Effector CD4-positive, alpha-beta T cell (primary cell): ENCODE results near the gene DENND1B.
"Not testable (repeated sequence)": the region's sequence is repeated elsewhere in the genome, so short reads cannot be mapped to it uniquely, and the experiment has no call there.

Source experiments
- DNase-seq: peaks from one replicate; pipeline ENCODE4 v3.0.0-alpha.2; 2020

DENND1B gene

DNA sequence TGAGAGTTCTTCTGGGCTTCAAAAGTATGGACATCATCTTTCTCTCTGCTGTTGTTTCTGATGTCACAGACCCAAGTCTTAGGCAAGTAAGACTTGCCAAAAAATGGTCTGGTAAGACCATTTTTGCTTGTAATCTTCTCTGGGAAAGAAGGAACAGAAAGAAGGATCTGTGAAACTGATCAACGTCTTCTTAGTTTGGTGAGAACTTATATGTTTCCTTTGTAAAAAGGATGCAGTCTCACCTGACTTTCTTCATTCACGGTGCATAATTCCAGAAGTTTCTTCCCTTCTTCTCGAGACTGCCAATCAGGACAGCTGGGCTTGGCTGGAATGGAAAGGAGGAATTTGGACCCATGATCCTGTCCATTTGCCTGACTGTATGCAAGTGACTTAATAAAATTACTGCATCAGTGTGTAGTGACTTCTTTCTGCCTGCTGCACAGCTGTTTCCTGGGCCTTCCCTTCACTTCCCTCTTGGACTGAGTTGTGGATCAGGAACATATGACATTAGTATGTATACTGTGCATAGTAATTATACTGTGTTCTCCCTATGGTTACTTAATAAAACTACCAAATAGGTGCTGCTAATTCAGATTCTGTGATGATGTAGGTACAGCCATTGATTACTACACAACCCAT lies 7.6 kb upstream of the DENND1B start:
- DNase-seq, result no peak

DNA sequence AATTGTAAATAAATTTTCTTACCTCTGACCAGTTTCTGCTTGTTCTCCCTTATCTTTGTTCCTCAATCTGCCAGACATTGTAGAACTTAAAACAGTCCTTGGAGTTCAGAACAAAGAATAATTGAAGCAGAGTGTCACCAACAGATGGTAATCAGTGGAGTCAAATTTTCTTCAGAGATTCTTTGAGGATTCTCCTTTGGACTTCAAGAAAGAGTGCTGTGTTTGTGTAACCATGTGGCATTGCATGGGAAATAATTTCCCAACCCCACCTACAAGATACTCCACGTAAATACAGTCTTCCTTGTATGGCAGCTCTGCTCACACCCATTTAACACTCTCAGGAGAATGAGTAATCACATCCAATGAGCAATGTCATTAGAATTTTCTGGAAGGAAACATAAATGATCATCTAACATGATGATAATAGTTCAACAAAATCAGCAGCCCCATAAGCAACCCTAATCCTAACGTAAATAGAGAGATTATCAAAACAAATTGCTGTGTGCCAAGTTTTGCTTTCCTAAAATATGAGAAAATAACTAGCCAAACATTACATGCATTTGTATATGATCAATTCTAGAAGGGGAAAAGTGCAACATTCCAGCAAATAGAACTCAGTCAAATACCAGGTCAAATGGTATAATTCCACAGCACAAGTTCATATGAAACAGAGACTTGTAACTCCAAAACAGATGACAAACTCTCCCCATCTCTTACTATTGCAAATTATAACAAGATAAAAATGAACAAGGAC lies 6.9 kb upstream of the DENND1B start:
- DNase-seq, result no peak

DNA sequence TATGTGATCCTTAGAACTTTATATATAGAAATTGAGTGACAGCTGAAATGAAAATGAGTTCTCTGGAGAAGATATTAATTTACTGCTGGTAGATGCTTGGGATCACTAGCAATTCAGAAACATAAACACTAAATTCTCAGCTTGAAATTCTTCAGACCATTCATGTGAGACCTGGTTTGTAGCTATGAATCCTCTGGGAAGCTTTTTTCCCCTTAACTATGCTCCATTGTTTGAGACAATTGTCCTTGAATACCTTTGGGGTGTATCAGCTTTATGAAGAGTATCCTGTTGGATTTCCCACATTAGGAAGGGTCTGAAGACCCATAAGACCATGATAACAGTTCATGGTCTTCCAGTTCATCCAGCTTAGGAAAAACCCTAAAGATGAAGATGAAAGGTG lies 4.6 kb upstream of the DENND1B start:
- no peak for DNase-seq

DNA sequence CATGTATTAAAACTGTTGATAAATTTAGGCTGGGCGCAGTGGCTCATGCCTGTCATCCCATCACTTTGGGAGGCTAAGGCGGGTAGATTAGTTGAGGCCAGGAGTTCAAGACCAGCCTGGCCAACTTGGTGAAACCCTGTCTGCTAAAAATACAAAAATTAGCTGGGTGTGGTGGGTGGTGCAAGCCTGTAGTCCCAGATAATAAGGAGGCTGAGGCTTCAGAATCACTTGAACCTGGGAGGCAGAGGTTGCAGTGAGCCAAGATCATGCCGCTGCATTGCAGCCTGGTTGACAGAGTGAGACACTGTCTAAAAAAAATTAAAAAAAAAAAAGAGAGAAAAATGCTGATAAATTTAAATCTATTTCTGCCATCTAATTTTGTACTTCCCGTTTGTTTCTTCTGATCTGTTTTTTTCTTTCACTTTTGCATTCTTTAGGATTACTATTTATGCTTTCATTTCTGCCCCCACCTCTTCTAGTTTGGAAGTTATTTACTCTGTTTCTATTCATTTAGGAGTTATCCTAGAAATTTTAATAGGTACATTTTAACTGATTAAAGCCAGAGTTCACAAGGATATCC lies 3.2 kb upstream of the DENND1B start:
- DNase-seq, result no peak

DNA sequence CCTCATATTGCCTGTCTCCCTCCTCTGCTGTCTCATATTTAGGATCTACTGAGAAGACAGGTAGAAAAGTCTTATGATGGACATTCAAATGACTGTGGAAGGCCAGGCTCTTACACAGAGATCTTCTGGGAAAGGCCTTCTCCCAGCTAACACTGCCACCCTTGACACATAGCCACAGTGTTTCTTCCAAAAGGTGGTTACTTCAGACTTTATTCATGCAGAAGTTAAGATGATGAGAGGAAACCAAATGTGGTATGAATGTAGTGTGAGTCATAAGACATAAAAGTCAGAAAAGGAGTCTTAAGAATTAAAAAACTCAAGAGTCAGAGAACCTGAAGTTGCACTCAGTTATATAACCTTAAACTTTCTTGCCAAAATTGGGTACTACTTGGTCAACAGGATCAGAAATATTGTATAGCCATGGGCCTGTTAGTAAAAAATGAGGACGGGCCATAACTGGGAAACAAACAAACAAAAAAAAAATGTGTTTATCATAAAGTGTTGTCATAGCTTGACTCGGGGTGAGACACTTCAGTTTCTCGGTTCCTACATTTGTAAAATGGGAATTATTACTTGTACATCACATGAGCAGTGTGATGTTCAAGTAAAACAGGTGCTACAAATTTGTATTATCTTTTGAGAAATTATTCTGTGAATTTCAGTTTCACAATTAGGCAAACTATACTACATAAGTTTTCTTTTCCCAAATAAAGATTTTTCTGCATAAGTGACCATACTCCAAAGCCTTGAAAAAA lies 1.2 kb upstream of the DENND1B start:
- peak; percentile 21 for DNase-seq

DNA sequence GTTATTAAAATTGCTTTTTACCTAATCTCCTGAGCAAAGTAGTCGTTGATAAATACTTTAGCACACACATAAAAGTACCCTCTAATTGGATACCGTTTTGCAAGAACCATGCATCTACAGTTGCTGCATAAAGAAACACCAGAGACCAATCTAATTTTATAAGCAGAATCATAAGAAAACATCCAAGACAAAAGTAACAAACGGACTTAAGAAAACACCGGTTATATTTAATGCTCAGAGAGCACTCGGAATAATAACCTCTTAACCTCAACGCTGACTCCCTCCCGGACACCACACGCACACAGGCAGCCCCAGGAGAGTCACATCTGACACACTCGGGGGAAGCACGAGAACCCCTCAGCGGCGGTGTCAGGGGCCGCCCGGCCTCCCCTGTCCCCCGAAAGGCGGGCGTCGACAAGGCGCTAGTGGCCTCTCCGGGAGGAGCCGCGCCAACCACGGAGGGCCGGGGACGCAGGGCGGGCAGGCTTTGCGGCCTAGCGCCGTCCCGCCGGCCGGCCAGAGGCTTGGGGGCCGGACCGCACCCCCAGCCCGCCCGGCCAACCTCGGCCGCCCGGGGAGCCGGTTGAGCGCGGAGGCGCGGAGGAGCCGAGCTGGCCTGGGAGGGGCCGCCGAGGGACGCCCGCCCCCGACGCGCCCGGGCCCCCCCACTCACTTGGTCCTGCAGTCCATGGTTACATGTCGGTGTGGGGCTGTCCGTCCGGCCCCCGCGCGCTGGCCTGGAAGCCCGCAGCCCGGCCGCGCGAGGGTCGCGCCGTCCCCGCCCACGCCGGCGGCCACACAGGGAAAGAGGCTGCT lies 606 bp downstream of the DENND1B start:
- DNase-seq, result peak; percentile 35

DNA sequence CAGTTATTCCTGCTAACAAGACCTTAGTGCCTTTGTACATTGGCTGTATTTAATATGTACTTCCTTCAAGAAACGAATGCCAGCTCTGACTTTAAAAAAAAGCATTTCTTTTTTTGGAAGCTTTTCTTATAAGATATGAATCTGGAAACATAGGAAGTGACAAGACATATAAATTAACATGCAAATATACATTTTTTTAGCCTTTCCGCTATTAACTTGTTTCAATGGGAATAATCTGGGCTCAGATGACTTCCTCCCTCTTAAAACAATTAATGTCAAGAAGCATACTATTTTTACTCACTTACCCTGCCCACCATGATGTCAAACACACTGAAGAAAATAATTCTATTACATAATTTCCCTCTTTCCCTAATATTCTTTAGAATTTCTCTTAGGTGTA lies 1.4 kb downstream of the DENND1B start:
- no peak for DNase-seq

DNA sequence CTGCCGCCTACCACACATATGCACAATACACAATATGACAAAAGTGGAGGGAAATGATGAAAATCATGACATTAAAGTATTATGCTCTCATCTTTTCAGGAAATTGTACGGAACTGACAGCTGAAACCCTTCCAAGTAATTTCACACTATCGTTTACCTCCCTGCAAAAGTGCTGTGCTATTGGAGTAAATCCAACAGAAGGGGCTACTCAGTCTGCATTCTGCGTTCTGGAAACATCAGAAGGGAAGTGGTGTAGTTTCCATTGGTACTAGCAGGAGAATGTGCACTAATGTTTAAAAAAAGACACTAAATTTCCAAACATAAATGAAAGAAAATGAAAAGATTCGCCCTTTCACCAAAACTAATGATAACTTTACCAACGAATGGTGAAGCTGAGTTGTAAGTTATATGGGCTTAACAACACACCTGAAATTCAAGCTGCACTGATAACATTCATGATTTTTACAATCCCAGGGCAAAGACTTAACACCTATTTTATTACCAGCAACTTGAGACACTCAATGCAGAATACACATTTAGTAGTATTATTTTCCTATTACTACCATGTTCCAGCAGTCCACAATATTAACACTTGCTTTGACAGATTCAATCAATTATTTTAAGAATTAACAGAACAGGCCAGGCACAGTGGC lies 3.2 kb downstream of the DENND1B start:
- no peak for DNase-seq

DNA sequence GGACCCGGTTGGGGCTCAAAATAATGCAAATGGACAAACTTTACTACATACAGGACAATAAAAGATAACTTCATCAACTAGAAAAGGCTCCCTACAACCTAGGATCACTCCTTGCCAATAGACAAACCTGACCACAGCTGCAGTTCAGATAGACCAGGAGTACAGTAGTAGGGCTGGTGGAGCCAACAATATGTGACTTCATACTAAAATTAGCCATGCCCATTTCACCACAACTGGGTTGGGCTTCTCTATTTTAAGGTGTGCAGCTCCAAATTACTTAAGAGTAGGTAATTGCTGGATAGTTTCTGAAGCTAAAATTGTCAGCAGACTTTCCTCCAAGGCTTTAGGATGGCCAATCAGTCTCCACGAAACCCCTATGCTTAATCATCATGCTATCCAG lies 3.9 kb downstream of the DENND1B start:
- no peak for DNase-seq

DNA sequence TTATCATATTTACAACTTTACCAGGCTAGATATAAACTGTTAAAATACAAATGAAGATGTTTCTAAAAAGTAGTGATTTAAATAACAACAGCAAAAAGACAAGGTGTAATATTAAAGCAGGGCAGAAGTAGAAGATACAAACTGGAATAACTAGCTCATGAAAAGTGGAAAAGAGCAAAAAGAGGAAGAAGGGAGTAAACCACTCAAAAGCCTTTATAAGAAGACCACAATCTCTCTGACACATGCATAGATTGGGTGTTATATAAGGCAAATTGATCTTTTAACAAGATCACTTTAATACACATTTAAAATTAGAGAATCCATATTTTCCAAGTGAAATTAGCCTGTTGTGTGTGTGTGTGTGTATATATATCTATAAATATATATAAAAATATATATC lies 5.0 kb downstream of the DENND1B start:
- no peak for DNase-seq

DNA sequence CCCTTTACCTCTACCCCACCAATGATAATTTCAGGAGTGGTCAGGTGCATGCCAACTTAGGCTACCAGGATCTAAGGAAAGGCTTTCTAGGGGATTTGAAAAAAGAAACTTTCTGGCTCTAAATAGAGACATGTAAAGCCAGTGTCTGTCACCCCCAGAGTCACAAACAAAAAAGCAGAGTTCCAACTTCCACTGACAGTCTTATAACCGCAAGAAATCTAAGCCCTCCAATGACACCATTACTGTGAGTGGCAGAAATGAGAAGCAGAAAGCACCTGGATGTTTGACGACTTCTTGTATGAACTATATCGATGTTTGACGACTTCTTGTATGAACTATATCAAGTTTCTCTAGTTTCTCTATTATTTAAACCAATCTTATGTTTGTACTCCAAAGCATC lies 6.0 kb downstream of the DENND1B start:
- DNase-seq, result no peak

DNA sequence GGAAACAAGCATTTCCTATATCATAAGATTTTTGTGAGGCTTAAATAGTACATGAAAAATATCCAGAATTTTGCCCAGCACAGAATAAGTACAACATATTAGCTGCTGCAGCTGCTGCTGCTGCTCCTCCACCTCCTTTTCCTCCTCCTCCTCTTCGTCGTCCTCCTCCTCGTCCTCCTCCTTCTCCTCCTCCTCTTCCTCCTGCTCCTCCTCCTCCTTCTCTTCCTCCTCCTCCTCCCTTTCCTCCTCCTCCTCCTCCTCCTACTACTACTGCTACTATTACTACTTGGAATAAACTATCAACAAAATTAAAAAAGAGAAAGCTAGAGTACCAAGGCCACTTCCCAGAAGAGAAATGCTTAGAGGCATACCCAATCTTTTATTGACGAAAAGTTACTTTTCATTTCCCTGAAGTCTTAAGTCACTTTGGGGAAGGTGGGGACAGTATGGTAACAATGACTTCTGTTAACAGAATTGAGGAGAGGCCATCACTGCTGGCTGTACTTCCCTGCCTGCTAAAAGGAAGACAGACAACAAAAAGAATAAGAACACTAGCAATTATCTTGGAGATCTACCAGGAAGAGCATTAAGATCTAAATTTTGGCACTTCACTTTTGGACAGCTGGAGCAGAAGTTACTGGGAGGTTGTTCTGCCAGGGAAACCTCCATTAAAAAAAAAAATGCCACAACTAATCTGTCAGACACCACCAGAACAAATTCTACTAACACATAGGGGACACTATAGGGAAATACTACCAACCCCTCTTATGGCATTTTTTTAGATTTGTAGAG lies 7.1 kb downstream of the DENND1B start:
- DNase-seq, result no peak

DNA sequence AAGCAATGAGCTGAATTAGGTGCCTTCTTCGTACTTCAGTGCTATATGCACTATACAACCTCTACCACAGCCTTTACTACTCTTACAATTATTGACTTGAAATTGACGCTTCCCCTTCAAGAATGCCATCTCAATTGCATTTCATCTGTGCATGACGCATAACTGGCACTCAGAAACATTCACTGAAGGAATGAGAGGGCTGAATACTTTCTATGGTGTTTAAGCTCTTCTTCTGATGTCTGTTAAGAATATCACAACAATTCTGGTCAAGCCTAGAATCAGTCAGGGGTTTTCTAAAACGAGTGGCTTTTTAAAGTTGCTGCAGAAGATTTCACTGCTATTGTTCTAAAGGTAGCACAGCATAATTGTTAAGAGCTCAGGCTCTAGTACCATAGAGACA lies 11.5 kb downstream of the DENND1B start:
- DNase-seq, result no peak

DNA sequence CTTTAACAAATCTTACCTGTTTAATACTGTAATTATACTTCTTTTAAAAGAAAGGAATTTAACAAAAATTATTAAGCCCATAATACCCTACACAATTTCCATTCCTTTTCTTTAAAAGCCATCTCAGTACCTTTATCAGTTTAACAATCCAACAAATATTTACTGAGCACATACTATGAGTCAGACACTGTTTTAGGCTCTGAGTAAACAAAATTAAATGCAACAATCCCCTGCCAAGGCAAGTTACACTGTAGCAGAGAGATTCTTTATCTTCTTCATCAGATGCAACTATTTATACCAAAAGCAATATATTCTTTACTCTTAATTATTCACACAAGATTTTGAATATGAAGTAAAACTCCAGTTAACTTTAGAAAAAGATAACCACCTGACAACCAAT lies 12.0 kb downstream of the DENND1B start:
- no peak for DNase-seq

DNA sequence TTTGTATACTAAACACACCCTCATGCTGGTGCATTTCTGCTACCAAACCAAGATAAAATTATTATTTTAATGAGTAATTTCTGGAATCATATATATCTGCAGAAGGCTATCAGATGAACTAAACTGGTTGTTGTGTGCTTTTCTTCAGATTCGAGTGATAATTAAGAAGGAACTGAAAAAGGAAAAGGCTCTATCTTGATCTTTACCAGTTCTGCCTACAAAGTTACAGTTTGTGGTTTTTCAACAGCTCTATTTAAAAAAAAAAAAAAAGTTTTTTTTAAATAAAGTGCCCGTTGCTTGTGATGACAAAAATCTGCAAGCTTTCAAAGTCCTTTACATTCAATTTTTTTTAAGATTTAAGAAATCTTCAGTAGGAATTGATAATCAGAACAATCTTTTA lies 13.6 kb downstream of the DENND1B start:
- no peak for DNase-seq

DNA sequence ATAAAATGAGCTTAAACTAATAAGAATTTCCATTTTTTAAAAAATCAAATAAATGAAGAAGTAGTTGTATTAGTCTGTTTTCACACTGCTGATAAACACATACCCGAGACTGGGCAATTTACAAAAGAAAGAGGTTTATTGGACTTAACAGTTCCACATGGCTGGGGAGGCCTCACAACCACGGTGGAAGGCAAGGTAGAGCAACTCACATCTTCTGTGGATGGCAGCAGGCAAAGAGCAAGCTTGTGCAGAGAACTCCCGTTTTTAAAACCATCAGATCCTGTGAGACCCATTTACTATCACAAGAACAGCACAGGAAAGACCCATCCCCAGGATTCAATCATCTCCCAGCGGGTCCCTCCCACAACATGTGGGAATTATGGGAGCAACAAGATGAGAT lies 19.7 kb downstream of the DENND1B start:
- DNase-seq, result not testable (repeated sequence)

DNA sequence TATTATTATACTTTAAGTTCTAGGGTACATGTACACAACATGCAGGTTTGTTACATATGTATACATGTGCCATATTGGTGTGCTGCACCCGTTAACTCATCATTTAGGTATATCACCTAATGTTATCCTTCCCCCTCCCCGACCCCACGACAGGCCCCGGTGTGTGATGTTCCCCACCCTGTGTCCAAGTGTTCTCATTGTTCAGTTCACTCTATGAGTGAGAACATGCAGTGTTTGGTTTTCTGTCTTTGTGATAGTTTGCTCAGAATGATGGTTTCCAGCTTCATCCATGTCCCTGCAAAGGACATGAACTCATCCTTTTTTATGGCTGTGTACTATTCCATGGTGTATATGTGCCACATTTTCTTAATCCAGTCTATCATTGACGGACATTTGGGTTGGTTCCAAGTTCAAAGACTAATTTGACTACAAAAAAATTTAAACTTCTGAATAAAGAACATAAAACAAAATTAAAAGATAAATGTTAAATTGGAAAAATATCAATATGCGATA lies 22.6 kb downstream of the DENND1B start:
- DNase-seq, result not testable (repeated sequence)

DNA sequence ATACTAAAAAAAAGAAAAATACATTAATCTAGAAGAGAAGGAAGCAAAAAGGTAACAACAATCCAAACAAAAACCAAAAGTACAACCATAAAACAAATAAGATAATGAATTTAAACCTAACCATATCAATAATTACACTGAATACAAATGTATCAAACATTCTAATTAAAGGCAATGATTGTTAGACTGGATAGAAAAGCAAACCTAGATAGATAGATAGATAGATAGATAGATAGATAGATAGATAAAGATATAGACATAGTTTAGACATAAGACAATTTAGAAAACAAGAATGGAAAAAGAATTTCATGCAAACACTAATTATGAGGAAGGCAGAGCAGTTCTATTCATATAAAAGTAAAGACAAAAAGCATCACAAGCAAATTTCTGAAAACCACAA lies 24.9 kb downstream of the DENND1B start:
- DNase-seq, result no peak

DNA sequence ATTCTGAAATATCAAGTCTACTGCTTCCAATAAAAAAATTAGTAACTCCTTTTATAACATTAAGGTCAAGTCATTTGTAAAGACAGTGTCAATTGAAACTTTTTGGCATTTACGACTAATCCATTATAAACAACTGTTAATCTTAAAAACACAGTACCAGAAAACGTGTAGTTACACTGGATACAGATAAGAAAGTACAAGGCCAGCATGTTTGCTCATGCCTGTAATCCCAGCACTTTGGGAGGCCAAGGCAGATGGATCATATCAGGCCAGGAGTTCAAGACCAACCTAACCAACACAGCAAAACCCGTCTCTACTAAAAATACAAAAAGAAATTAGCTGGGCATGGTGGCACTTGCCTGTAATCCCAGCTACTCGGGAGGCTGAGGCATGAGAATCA lies 29.4 kb downstream of the DENND1B start:
- no peak for DNase-seq

DNA sequence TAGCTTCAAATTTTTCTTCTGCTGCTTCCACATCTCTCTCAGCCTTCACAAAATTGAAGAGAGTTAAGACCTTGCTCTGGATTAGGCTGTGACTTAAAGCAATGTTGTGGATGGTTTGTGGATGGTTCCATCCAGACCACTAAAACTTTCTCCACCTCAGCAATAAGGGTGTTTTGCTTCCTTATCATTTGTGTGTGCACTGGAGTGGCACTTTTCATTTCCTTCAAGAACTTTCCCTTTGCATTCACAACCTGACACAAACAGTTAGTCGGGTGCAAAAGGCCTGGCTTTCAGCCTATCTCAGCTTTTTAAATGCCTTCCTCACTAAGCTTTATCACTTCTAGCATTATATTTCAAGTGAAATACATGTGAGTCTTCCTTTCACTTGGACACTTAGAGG lies 30.3 kb downstream of the DENND1B start:
- no peak for DNase-seq

DNA sequence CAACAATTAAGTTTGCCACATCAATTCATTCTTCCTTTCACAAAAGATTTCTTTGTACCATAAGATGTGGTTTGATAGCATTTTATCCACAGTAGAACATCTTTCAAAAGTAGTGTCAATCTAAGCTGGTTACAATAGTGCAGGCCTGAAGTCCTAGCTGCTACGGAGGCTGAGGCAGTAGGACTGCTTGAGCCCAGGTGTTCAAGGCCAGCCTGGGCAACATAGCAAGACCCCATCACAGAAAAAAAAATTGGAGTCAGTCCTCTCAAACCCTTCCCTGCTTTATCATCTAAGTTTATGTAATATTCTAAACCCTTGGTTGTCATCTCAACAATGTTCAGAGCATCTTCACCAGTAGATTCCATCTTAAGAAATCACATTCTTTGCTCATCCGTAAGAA lies 31.7 kb downstream of the DENND1B start:
- DNase-seq, result no peak
